ENCODE data around the gene WNT16.
"Not testable (repeated sequence)": the region's sequence is repeated elsewhere in the genome, so short reads cannot be mapped to it uniquely, and the experiment has no call there.

WNT16 gene, protein sequence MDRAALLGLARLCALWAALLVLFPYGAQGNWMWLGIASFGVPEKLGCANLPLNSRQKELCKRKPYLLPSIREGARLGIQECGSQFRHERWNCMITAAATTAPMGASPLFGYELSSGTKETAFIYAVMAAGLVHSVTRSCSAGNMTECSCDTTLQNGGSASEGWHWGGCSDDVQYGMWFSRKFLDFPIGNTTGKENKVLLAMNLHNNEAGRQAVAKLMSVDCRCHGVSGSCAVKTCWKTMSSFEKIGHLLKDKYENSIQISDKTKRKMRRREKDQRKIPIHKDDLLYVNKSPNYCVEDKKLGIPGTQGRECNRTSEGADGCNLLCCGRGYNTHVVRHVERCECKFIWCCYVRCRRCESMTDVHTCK

DNA sequence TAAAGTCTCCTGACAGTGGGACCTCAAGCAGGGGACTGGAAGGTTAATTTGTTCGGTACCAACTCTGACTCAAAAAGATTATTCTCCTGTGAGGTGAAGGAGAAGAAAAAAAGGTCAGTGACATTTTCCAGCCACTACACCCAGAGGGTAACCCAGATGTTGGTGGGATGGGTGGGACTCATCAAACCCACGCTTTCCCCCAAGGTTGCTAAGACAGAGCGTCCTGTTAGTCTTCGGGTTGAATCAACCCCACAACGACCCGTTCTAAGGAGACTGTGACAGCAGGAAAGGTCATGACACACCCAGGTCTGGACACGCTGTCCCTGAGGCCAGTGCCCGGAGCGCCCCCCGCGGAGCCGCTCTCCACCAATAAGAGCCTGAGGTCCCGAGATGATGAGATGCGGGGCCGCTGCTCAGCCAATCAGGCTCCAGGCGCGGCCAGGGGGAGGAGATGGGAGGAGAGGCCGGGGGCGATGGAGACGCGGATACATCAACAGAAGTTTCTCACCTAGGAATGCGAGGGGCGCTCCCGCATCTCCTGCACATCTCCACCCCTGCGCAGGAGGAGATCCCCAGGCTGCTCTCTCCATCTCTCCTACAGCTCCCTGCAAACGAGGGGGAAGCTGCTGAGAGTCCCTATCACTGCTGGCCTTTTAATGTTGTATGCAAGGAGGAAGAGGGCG is at the start of gene WNT16:
Gene WNT16, plus strand, starts transcription at position 493 of the 683 bp plus-strand sequence. CDS start 293 bp downstream, outside the sequence.
- DNase-seq (ENCODE audit: low spot score), result no peak

DNA sequence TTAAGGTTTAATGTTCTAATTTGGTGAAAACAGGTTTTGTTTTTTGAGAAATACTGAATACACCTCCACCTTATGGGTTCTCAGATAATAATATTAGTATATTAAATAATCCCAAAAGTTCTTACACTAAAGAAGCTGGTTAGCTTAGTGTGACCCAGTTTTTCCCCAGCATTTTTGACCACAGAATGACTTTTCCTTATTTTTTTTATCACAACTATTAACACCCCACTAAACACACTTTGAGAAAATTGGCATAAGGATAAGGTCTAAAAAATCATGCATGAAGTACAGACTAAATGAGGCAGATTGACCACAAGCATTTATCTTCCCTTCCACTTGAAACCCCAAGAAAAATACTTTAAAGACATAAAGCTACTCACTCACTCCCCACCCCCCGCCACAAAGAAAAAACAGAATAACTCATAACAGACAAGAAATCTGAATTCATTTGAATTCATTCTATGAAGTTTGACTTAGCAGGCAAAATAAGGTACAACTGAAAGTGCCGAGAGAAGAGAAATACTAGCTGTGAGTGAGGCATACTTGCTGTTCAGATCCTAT is 49.7 kb upstream of the WNT16 start:
- DNase-seq (ENCODE audit: low spot score), result no peak

DNA sequence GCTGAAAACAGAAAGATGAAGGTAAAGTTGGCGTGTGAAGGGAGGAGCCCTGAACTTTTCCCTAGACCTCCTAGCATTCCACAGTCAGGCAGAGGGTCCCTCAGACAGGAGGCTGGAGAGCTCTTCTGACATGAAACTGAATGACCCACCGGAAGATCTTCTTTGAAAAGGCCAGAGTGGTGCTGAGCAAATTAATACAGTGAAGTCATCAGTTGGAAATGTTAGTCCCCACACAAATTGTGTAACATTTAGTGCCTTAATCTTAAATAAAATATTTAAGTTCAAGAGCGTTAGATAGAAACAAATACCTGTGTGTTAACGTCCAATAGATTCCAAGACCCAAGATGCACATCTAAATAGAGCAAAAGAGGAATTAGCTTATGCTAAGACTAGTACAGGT is 49.0 kb upstream of the WNT16 start:
- DNase-seq (ENCODE audit: low spot score), result no peak

GRCh38 chr7:121280656-121281055 is 48.1 kb upstream of the WNT16 start:
- no peak for DNase-seq (ENCODE audit: low spot score)

DNA sequence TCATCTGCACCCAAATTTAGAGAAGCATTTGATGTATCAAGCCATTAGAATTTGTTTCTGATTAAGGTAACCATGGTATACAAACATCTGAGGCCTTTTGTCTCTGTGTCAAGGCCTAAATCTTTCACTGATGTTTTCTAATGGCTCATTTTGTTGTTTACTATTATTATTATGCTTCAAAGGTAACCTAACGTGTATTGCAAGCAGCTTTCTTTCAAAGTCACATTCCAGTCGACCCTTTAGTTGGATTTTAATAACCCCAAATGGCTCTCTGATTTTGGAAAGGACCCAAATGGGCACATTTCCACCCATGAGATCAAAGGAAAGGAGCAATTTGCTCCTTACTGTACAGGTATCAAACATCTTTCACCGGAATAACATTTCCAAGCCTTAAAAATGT is 46.7 kb upstream of the WNT16 start:
- DNase-seq (ENCODE audit: low spot score), result no peak

DNA sequence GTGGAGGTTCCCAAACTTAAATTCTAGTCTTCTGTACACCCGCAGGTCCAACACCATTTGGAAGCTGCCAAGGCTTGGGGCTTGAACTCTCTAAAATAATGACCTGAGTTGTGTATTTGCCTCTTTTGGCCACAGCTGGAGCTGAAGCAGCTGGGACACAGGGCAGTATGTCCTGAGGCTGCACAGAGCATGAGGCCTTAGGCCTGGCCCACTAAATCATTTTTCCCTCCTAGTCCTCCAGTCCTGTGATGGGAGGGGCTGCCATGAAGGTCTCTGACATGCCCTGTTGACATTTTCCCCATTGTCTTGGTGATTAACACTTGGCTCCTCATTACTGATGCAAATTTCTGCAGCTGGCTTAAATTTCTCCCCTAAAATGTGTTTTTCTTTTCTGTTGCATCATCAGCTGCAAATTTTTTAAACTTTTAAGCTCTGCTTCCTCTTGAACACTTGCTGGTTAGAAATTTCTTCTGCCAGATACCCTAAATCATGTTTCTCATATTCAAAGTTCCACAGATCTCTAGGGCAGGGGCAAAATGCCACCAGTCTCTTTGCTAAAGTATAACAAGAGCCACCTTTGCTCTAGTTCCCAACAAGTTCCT is 43.6 kb upstream of the WNT16 start:
- DNase-seq (ENCODE audit: low spot score), result no peak

DNA sequence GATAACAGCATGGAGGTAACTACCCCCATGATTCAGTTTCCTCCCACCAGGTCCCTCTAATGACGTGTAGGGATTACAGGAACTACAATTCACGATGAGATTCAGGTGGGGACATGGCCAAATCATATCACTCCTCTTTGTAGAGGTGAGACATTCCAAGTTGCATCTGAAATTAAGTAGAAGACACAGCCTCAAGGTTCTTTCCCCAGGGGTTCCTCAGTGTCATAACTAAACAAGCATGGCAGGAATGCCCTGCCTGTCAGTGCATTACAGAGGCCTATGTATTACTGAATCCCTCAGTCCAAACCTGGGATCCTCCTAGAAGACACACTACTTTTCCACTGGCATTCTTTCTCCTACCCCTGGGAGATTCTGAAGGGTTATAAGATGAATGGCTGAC is 42.6 kb upstream of the WNT16 start:
- no peak for DNase-seq (ENCODE audit: low spot score)

DNA sequence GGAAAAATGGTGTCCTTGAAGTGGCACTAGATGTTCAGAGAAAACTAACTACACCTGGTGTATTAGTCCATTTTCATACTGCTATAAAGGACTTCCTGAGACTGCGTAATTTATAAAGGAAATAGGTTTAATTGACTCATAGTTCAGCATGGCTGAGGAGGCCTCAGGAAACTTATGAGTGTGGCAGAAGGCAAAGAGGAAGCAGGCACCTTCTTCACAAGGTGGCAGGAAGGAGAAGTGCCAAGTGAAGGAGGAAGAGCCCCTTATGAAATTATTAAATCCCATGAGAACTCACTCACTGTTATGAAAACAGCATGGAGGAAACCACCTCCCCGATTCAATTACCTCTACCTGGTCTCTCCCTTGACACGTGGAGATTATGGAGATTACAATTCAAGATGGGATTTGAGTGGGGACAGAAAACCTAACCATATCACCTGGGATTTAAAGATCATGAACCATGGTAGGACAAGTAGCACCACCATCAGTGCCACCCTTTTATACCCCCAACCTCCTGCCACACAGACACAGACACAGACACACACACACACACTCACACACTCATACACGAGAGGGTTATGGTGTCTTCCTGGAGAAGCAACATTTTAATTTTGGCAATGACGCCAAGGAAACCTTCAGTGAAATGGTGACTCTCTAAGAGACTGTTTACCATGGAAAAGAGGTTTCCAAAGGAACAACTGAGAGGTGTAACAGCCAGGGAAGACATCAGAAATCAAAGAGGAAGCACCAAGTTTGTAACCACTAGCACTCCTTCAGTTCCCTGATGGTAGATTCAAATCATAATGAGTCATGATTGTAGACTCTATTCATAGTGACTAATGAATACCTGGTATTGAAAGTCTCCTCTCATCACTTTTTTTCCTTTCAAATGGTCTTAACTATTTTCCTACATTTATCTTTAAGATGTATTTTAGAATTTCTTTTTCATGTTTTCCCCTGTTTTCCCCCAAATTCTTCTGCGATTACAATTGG is 41.8 kb upstream of the WNT16 start:
- DNase-seq (ENCODE audit: low spot score), result no peak

DNA sequence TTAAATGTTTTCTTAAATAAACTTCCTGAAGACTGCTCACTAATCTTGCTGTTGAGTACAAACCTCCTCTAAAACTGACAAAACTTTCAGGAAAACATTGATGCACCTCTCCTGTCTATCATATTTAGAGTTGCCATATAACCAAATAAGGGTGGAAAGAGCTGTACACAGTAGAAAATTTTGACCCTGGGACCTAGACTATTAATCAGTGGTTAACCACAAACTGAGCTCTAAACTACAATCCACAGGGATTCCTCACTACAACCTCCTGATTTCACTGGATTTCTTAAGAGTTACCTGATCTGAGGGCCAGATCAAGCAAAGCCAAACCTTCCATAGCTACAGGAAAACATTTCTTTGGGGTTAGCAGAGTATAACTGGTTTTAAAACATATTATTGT is 39.9 kb upstream of the WNT16 start:
- DNase-seq (ENCODE audit: low spot score), result no peak

GRCh38 chr7:121289930-121290329 is 38.9 kb upstream of the WNT16 start:
- not testable (repeated sequence) for DNase-seq (ENCODE audit: low spot score)

GRCh38 chr7:121294448-121294992 is 34.3 kb upstream of the WNT16 start:
- DNase-seq (ENCODE audit: low spot score), result no peak

DNA sequence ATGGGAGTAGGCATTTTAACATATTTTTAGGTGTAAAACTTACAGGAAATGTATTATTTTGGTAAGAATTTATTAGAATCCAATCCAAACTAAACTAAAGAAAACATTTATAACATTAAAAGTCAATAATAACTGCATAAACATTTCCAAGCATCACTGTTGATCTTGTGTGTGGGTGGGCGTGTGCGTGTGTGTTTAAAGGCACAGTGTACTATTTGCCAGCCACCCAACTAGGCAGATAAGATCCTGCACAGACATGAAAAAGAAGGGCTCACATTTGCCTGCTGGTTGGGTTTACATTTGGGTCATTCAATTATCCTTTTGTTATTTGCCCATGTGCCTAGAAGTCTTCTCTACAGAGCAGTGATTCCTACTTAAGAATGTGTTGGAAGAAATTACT is 31.0 kb upstream of the WNT16 start:
- DNase-seq (ENCODE audit: low spot score), result no peak

DNA sequence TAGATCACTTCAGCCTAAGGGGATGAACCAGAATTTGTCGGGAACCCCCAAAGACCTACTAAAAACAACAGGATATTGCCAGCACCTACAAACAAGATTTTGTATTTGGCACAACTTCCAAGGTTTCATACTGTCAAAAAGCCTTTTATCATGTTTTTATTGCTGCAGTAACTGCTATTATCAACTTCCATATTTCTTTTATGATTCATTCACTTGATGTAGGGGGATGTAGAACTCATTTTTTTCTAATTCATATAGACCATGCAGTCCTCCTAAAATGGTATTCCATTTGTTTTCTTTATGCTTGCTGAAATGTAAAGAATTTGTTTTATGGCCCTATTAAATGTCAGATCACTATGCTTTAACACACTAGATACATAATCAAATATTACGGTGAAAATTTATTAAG is 30.0 kb upstream of the WNT16 start:
- DNase-seq (ENCODE audit: low spot score), result no peak

- no peak for DNase-seq (ENCODE audit: low spot score)
Observed at GRCh38 chr7:121300685-121301420, 27.9 kb upstream of the WNT16 start.

GRCh38 chr7:121301446-121302213 is 27.2 kb upstream of the WNT16 start:
- DNase-seq (ENCODE audit: low spot score), result no peak

- DNase-seq (ENCODE audit: low spot score), result no peak
Observed at GRCh38 chr7:121302214-121302745, 26.5 kb upstream of the WNT16 start.

DNA sequence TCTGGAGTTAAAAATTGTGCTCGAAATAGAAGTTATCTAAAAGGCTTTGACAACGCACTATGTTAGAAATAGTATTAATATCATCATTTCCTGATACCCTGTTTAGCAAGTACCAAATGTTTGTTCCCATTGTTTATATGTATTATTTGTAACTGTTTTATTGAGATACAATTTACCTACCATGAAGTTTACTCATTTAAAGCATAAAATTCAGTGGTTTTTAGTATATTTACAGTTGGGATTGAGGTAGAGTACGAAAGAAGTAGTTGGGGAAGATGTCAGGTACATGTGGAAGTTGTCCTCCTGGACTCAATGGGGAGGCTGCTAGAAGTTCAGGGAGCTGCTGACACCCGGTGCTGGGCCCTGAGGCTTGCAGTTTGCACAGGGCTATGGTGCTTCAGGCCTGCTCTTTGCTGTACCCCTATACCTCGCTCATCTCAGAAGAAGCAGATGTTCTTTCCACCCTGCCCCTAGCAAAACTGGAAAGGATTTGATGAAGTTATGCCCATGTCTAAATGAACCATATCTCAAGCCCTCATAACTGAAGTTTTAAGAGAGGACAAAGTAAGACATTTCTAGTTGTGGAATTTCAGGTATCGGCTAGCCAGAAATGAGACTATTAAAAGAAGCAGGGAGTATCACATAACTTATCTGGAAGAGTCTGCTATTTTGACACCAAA is 25.2 kb upstream of the WNT16 start:
- DNase-seq (ENCODE audit: low spot score), result no peak

- no peak for DNase-seq (ENCODE audit: low spot score)
Observed at GRCh38 chr7:121304102-121304658, 24.6 kb upstream of the WNT16 start.

GRCh38 chr7:121305109-121305508 is 23.7 kb upstream of the WNT16 start:
- no peak for DNase-seq (ENCODE audit: low spot score)
